NCI-H2196 treated with DMSO at 0.1 percent for 48 hours (cell line): ENCODE measurements around the gene SPP1.
"Not testable (repeated sequence)": the region's sequence is repeated elsewhere in the genome, so short reads cannot be mapped to it uniquely, and the experiment has no call there.

Experiments
- DNase-seq: peaks from one replicate; lab custom pipeline; 2025; ENCODE audit not compliant: unreplicated experiment; lab: John Stamatoyannopoulos, UW

The SPP1 gene

GRCh38 chr4:88021824-88022223 is 46.3 kb downstream of the SPP1 start:
- no peak for DNase-seq

- DNase-seq: no peak
Measured at GRCh38 chr4:88022289-88022688, 46.8 kb downstream of the SPP1 start.

GRCh38 chr4:88025868-88026661 is 50.6 kb downstream of the SPP1 start:
- not testable (repeated sequence) for DNase-seq

GRCh38 chr4:88027611-88028608 is 52.4 kb downstream of the SPP1 start:
- no peak for DNase-seq

DNA sequence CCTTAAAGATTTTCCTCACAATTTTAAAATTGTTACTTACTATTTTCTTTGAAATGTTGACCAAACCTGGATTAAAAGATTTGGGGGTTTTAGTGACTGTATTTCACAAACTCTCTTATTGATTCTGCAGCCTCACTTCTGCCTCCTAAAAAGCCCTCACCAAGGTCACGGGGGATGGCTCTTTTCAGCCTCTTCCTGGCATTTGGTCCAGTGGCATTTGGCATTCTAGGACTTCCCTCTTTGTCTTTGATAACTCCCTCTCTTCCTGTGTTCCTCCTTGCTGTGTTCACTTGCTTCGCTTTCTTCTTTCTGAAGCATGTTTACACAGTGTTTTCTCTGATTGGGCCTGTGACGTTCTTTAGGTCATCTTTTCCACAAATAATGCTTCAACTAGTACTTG is 53.4 kb downstream of the SPP1 start:
- DNase-seq: no peak

- no peak for DNase-seq
Measured at GRCh38 chr4:88029556-88029955, 54.0 kb downstream of the SPP1 start.

GRCh38 chr4:88030565-88031310 is 55.2 kb downstream of the SPP1 start:
- DNase-seq: no peak
